Body of pancreas (tissue), 4 donors: ENCODE measurements around the gene POR.
"Not testable (repeated sequence)": the region's sequence is repeated elsewhere in the genome, so short reads cannot be mapped to it uniquely, and the experiment has no call there.

ENCODE experiments used
- POLR2A ChIP-seq, 3 donors: fragments of 450-650 bp; IDR thresholded peaks; one replicate each; pipeline ENCODE4 v1.6.1; 2016; ENCODE audit warnings: antibody characterized with exemption in 3 of 3, mild to moderate bottlenecking in 2 of 3
- TF ChIP-seq, protein P1 (sequence below), 7 experiments: fragments of 450-650 bp in 4 of 7; fragments of 200-600 bp in 3 of 7; sonication (generic) in 3 of 7; IDR thresholded peaks; one replicate each; pipeline ENCODE4 v1.5.1; 2016 to 2019; ENCODE audit warnings: antibody characterized with exemption in 7 of 7

DNA sequence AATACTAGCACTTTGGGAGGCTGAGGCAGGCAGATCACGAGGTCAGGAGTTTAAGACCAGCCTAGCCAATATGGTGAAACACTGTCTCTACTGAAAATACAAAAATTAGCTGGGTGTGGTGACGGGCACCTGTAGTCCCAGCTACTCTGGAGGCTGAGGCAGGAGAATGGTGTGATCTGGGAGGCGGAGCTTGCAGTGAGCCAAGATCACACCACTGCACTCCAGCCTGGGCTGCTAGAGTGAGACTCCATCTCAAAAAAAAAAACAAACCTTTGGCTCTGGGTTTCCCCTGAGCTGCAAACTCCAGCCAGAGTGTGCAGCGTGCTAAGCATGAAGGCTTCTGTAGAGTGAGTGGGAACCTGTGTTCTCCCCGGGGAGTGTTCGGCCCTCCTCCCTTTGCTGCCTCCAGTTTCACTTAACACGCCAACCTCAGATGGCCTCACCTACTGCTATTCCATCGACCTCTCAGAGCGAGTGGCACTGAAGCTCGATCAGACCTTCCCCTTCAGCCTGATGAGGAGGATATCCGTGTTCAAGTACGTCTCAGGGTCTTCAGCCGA lies 31.6 kb upstream of the POR start:
- TF ChIP-seq, protein P1, sequence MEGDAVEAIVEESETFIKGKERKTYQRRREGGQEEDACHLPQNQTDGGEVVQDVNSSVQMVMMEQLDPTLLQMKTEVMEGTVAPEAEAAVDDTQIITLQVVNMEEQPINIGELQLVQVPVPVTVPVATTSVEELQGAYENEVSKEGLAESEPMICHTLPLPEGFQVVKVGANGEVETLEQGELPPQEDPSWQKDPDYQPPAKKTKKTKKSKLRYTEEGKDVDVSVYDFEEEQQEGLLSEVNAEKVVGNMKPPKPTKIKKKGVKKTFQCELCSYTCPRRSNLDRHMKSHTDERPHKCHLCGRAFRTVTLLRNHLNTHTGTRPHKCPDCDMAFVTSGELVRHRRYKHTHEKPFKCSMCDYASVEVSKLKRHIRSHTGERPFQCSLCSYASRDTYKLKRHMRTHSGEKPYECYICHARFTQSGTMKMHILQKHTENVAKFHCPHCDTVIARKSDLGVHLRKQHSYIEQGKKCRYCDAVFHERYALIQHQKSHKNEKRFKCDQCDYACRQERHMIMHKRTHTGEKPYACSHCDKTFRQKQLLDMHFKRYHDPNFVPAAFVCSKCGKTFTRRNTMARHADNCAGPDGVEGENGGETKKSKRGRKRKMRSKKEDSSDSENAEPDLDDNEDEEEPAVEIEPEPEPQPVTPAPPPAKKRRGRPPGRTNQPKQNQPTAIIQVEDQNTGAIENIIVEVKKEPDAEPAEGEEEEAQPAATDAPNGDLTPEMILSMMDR (IDR thresholded peaks at IDR 0.05), result not testable (repeated sequence)
- not testable (repeated sequence) for TF ChIP-seq POLR2A (IDR thresholded peaks at IDR 0.05)
